HG03045 (cell line): Measurements from ENCODE around the gene NEK7.
"Not testable (repeated sequence)": the region's sequence is repeated elsewhere in the genome, so short reads cannot be mapped to it uniquely, and the experiment has no call there.

Source experiments
- ATAC-seq: cut with Tn5 transposase; IDR thresholded peaks from one replicate; pipeline ENCODE4 v1.9.1; 2021; ENCODE audit warnings: mild to moderate bottlenecking, moderate library complexity; ENCODE audit not compliant: unreplicated experiment

Gene NEK7

DNA sequence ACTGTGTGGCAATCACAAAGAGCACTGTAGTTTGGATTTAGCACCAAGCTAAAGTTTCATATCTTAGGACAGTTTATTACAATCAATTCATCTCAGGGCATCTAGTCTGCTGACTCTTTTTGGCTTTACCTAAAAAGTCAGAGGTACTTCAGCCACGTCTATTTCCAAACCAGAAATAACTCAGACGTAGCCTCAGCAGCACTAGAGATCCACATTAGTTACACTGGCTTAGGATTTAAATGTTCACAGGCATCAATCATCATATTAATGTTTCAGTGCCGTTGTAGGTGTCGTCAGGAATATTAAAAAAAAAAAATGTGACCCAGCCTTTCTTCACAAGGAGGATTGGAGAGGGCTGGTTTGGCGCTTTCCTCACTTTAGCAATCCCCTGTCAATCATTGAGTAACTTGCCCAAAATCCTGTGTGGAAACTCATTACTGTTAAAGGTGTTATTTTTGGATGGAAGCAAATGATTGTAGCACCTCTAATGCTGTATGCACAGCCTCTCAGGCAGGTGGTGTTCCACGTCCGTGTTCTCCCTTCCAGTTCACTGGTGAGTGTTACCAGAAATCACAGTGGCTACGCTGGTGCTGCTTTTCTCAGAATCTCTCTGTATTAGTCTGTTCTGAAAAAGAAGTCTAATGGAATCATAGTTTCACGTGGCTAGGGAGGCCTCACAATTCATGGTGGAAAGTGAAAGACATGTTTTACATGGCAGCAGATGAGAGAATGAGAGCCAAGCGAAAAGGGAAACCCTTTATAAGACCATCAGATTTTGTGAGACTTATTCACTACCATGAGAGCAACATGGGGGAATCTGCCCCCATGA lies 45.4 kb downstream of the NEK7 start:
- peak; percentile 84 for ATAC-seq

DNA sequence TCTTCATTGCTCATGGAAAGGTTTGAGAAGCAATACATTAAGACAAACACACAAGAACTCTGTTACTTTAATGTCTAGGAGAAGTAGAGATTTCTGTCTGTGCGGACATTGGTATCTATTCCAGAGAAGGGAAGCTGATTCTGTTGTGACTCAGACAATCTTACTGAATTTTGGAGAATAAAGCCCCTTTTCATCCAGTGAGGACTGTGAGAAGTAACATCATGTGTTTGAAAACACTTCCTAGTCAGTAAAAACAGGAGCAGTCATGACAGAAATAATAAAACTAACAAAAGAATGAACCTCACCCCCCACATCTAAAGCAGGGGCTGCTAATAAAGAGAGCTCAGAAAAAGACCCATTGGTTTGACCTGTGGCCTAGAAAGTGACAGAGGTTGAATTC lies 46.6 kb downstream of the NEK7 start:
- ATAC-seq, result no peak

- ATAC-seq, result no peak
Observed at GRCh38 chr1:198205016-198205684, 48.4 kb downstream of the NEK7 start.

DNA sequence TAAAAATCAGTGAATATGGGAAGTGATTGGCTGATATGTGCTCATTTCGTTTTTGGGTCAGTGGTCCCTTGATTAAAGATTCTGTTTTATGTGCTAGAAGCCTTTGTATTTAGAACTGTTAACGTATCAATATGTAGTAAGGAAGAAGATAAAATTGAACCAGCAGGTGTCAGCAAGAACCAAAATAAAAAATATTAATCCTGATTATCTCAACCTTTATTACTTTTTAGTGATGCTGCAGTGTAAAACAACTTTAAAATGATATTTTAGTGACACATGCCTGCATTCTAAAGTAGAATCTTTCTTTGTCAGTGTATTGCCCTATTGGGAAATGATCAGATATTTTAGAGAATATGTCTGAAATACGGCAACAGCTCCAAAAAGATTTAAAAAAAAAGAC lies 49.5 kb downstream of the NEK7 start:
- ATAC-seq, result no peak

- ATAC-seq, result no peak
Observed at GRCh38 chr1:198211696-198212095, 54.9 kb downstream of the NEK7 start.

- ATAC-seq, result no peak
Observed at GRCh38 chr1:198212126-198212525, 55.3 kb downstream of the NEK7 start.

- ATAC-seq, result no peak
Observed at GRCh38 chr1:198212675-198213074, 55.9 kb downstream of the NEK7 start.

DNA sequence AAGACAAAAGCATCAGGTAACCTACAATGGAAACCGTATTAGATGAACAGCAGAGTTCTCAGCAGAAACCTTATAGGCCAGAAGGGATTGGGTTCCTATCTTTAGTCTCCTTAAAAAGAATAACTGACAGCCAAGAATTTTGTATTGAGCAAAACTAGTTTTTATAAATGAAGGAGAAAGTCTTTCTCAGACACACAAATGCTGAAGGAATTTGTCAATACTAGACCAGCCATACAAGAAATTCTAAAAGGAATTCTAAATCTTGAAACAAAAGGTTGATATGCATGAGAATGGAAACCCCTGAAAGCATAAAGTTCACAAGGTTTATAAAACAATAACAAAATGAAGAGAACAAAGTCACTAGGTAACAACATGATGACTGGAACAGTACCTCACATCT lies 58.1 kb downstream of the NEK7 start:
- no peak for ATAC-seq

GRCh38 chr1:198220428-198220827 lies 63.6 kb downstream of the NEK7 start:
- no peak for ATAC-seq

GRCh38 chr1:198227010-198227409 lies 70.2 kb downstream of the NEK7 start:
- ATAC-seq, result not testable (repeated sequence)

DNA sequence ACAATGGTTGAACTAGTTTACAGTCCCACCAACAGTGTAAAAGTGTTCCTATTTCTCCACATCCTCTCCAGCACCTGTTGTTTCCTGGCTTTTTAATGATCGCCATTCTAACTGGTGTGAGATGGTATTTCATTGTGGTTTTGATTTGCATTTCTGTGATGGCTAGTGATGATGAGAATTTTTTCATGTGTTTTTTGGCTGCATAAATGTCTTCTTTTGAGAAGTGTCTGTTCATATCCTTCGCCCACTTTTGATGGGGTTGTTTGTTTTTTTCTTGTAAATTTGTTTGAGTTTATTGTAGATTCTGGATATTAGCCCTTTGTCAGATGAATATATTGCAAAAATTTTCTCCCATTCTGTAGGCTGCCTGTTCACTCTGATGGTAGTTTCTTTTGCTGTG lies 70.7 kb downstream of the NEK7 start:
- ATAC-seq, result not testable (repeated sequence)

- no peak for ATAC-seq
Observed at GRCh38 chr1:198228925-198229324, 72.1 kb downstream of the NEK7 start.

DNA sequence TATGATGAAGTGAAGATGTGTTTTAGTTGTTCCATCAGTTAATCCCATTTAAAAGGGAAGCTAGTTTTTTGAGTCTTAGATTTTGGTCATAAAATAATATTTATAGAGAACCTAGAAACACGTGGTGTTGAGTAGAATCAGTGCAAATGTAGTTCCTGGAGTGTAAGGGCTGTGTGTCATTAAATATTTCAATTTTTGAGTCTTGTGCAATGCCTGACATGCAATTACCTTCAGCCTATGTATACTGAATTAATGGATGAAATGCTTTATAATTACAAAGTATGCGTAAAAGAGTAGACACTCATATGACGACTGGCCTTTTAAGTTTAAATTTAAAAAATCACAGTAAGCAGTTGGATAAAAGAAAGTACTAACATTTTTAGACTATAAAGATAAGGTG lies 75.0 kb downstream of the NEK7 start:
- ATAC-seq, result no peak

DNA sequence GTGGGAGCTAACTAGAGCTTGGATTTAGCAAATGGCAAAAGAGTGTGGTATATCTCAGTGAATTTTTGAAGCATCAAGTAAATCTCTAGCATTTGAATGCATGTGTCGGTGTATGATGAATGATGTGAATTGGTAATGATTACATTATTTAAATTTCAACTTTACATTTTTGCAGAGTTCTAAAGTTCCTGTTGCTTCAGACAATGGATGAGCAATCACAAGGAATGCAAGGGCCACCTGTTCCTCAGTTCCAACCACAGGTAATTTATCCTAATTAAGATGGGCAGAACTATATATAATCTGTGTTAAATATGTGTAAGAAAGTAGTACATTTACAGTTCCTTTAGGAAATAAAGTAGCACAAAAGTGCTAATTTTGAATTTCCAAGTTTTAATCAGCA lies 75.6 kb downstream of the NEK7 start:
- no peak for ATAC-seq

- no peak for ATAC-seq
Observed at GRCh38 chr1:198232940-198233675, 76.3 kb downstream of the NEK7 start.

GRCh38 chr1:198234520-198235251 lies 77.9 kb downstream of the NEK7 start:
- peak; percentile 56 for ATAC-seq

- no peak for ATAC-seq
Observed at GRCh38 chr1:198238121-198238520, 81.3 kb downstream of the NEK7 start.

DNA sequence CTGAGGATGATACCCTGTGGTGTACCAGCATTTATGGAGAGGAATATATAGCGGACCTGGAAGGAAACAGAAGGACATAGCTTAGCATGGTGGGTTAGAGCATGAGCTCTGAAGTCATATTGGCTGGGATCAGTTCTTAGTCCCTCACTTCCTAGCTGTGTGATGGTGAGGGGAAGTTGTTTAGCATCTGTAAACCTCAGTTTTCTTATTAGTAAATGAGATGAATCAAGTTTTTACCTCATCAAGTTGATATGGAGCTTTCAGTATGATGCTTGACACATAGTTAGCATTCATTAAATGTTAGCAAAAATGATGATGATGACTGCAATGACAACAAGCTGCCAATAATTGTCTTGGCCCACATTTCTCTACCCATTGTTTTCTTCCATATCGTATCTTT lies 84.8 kb downstream of the NEK7 start:
- ATAC-seq, result no peak

- no peak for ATAC-seq
Observed at GRCh38 chr1:198244772-198245171, 88.0 kb downstream of the NEK7 start.

- ATAC-seq, result no peak
Observed at GRCh38 chr1:198245379-198245778, 88.6 kb downstream of the NEK7 start.

- ATAC-seq, result no peak
Observed at GRCh38 chr1:198246337-198246736, 89.5 kb downstream of the NEK7 start.
